ENCODE results near the gene SLC35G3.

GRCh38 chr17:35161281-35161761 is 32.9 kb downstream of the SLC35G3 start:
- no peak for TF ChIP-seq GABPA (IDR thresholded peaks at IDR 0.05; ENCODE audit: low read depth)
- TF ChIP-seq REST (IDR thresholded peaks at IDR 0.05; ENCODE audit: insufficient replicate concordance, low read depth) = no peak
- TF ChIP-seq CTCF (IDR thresholded peaks at IDR 0.05; ENCODE audit: insufficient read depth, low read length) = no peak
- TF ChIP-seq POLR2AphosphoS5 (IDR thresholded peaks at IDR 0.05; ENCODE audit: low read depth) = no peak

All from HL-60 (cell line).